HL-60/S4 (cell line): ENCODE results near the gene SMPD2.

ENCODE experiments used
- in situ Hi-C: fragments of 300-500 bp; cut with MboI; formaldehyde crosslinking; loops from 2 replicates; pipeline ENCODE4 v1.14.3; 2022; ENCODE audit warnings: low sequenced_read_pairs

SMPD2 gene

DNA sequence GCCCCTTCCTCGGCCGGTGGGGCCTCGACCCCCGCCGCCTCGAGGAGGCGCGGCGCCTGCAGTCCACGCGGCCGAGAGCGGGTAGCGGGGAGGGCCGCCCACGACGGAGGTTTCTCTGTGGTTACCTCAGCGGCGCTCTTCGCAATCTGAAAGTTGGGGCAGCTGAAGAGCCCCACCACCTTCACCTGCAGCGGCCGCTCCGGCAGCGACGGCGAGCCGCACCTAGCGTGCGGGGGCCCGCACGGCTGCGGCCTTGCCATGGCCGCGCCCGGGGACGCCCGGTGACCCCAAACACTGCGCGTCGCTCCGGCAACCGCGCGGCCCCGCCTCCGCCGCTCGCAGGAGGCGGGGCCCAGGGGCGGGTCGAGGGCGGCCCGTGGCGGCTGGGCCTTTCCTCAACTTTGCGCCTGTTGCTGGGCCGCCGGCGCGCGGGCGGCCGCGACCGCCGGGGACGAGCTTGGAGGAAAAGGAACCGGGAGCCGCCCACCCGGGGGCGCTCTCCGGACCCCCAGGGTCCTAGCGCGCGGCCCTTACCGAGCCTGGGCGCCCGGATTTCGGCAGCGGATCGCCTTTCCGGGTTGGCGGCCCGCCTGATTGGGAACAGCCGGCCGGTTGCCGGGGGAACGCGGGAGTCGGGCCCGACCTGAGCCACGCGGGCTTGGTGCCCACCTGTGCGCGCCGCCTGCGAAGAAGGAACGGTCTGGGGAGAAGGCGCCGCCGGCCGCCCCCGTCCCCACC lies at the start of gene SMPD2, which contains the start of gene PPIL6:
Gene SMPD2 (plus strand): TSS at position 394 of the 738 bp plus-strand sequence. CDS start 398 bp downstream, outside the sequence.
Gene PPIL6 (minus strand): TSS at position 298 of the 738 bp plus-strand sequence. CDS start 38 bp downstream, at position 260.
- in situ Hi-C loops = no loop called here

GRCh38 chr6:109393157-109393885 lies 47.2 kb upstream of the SMPD2 start:
- in situ Hi-C loops = no loop called here

GRCh38 chr6:109393886-109394281 lies 46.6 kb upstream of the SMPD2 start:
- in situ Hi-C loops = no loop called here

DNA sequence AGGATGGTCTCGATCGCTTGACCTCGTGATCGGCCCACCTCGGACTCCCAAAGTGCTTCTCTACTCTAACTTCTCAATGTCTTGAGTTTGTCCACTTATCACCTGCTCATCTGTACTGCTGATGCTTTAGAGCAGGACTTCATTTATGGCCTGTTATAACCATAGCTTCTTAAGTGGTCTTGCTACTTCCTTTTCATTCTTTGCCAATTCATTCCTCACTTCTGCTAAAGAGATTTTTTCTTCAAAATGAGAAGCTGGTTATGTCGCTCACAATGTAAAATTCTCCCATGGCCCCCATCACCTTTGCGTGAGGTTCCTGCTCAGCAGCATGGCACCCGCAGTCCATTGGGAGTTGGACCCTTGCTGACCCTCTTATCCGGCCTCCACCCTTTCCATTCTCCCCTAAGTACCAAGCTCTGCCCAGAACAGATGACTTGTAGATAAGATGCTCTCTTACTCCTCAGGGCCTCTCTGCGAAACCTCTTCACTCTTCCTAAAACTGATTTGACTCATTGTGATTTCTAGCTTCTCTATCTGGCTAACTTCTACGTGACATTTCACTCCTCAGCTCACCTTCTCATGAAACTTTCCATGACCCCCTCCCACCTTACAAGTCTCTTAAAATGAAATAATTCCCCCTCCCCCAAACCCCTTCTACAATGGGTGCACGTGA lies 44.3 kb upstream of the SMPD2 start:
- in situ Hi-C loops = no loop called here

- in situ Hi-C loops = no loop called here
These were observed 43.5 kb upstream of the SMPD2 start for GRCh38 chr6:109397020-109397419.

DNA sequence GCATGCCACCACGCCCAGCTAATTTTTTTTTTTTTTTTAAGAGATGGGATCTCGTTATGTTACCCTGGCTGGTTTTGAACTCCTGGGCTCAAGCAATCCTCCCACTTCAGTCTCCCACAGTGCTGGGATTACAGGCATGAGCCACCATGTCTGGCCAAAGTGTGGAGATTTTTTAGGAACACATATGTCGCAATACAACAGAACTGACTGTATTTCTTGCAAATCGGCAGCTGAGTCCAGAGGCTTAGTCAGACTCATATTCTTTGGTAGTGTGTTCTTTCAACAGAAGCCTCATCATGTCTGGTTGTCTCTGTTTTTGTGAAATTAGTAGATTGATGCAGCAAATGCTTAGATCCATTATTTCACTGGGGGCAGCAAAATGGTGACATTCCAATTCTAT lies 34.3 kb upstream of the SMPD2 start:
- in situ Hi-C loops = no loop called here

- in situ Hi-C loops = no loop called here
These were observed 29.5 kb upstream of the SMPD2 start for GRCh38 chr6:109411034-109411433.

GRCh38 chr6:109417646-109418045 lies 22.9 kb upstream of the SMPD2 start:
- in situ Hi-C loops = no loop called here

- in situ Hi-C loops = no loop called here
These were observed 19.8 kb upstream of the SMPD2 start for GRCh38 chr6:109420751-109421150.

DNA sequence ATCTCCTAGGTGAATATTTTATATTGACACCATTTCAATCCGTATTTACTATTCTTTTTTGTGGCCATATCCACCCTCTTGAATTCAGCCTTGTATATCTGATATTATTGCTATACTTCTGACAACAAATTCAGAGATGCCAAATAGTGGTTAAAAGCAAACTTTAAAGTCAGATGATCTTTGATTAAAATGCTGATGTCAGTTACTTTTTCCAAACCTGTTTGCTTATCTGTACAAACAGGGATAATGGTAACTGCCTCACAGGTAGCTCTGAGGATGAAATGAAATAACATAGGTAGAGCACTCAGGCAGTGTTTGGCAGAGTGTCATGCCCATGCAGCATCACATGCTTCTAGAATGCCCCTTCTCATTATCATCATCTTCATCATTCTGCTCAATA lies 19.3 kb upstream of the SMPD2 start:
- in situ Hi-C loops = no loop called here

GRCh38 chr6:109424946-109425345 lies 15.6 kb upstream of the SMPD2 start:
- in situ Hi-C loops = no loop called here

GRCh38 chr6:109428889-109429477 lies 11.5 kb upstream of the SMPD2 start:
- in situ Hi-C loops = no loop called here

- in situ Hi-C loops = no loop called here
These were observed 11.0 kb upstream of the SMPD2 start for GRCh38 chr6:109429496-109429895.

DNA sequence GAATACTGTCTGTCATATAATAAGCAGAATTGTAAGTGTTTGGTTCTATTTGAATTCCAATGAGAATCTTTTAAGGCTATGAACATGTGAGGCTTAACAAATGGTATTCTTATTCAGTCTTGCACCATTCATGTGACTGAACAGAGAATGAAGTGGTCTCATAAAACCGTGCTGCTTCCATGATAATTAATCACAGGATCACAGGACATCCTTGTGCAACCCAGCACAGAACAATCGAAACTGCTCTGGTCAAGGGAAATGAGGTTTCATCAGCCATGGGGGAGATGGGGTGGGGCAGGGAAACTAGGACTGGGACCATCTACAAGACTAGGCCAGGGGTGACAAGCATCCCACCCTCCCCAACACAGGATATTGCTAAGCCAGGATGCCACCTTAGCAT lies 6.1 kb upstream of the SMPD2 start:
- in situ Hi-C loops = no loop called here

DNA sequence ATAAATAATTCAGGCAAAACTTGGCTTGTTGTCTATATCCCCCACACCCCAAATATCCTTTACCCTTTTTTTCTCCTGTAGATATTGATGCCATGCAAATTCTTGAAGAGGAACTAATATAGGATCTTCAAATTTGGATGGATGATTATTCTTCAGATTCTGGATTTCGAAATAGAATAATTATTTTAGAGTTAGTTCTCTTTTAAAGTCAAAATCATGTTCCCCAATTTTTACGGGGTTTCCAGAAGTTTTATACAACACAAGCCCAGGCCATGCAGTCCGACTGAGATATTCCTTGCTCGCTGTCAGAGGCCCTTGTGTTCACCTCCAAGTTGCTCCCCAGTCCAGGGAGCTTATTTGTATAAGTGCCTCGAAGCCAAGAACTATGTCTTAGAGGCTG lies 4.5 kb upstream of the SMPD2 start:
- in situ Hi-C loops = no loop called here

- in situ Hi-C loops = no loop called here
These were observed 719 bp downstream of the SMPD2 start for GRCh38 chr6:109441069-109441816.

GRCh38 chr6:109442393-109442924 lies 1.9 kb downstream of the SMPD2 start:
- in situ Hi-C loops = no loop called here

- in situ Hi-C loops = no loop called here
These were observed 3.0 kb downstream of the SMPD2 start for GRCh38 chr6:109443425-109443950.

- in situ Hi-C loops = no loop called here
These were observed 4.9 kb downstream of the SMPD2 start for GRCh38 chr6:109445382-109445781.

DNA sequence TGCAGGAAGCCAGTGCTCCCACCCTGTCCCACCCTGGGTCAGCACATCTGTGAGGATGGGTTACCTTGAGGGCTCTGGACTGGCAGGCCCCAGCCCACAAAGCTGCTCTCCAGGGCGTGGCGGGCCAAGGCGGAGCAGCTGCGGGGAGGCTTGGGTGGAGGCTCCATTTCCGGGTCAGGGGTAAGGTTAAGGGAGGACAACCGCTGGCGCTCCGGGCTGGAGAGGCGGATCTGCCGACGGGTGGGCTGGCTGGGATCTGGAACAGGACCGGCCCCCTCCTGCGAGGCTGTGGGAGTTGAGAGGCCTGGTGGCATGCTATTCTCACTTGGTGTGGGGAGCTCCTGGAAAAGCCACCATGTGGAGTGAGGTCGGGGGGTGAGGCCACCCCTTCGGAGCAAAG lies 5.5 kb downstream of the SMPD2 start:
- in situ Hi-C loops = no loop called here
